Activated CD8-positive, alpha-beta memory T cell treated with anti-CD3 and anti-CD28 coated beads, Interleukin-2, amount 50 U/mL, for 24 hours (primary cell): ENCODE measurements around the gene FBXW4.

ENCODE experiments used
- DNase-seq: peaks from one replicate; pipeline ENCODE4 v3.0.0-alpha.2; 2020; ENCODE audit errors: extremely low read depth

Gene FBXW4

DNA sequence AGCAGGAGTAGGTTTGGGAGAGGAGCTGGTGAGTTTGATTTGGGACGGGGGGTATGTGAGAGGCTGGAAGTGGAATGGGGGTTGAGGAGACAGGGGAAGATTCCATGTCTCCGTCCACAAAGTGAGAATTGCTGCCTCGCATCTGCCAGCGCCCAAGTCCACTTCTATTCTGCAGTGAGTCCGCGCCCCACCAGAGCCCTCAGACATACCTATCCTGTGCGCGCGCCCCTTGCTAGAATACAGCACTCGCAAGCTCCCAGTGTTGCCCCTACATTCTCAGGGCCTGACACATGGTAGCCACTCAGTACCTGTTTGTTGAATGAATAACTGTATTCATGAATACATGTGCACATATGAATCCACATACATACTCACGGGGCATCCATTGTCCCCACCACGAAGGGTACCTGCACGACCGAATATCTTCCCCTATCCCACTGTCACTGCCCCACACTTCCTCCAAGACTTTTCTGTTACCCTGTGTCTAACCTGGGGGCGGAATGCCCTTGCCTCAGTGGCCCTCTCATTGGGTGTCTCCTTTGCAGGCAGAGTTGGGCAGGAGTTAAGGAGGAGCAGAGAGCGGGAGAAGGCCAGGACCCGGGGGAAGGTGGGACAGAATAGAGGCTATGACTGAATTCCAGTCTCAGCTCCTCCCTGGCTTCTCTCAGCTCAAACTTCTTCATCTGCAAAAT is 126.8 kb downstream of the FBXW4 start:
- DNase-seq = no peak

DNA sequence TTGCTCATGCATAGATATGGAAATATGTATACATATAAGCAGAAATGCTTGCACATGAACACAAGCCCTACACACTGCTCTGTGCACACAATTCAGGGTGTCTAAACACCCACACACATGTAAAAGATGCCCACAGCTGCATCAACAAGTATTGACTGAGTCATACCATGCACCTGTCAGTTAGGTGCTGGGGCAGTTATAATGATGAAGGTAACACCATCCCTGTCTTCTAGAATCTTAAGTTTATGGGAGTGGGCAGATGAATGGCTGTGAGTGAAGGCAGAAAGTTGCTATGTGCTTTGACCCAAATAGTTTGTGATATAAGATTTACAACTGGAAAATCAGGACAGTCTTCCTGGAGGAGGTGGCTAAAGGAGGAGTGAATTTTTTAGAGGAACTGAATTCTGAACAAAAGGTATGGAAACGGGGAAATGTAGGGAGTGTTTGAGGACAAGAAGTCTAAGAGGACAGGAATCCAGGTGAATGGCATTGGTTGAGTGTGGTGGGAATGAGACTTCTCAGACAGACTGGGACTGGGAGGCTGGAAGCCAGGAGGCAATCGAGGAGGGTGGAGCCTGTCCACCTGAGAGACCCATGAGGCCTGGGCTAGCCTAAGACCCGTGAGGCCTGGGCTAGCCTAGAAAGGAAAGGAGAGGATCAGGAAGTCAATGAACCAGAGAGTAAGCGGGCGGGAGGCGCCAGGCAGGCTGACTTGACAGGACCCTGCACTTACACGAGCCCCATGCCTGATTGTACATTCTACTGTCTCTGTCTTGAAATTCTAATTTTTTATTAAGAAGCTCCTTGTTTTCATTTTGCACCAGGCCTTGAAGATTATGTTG is 127.6 kb downstream of the FBXW4 start:
- DNase-seq = no peak

DNA sequence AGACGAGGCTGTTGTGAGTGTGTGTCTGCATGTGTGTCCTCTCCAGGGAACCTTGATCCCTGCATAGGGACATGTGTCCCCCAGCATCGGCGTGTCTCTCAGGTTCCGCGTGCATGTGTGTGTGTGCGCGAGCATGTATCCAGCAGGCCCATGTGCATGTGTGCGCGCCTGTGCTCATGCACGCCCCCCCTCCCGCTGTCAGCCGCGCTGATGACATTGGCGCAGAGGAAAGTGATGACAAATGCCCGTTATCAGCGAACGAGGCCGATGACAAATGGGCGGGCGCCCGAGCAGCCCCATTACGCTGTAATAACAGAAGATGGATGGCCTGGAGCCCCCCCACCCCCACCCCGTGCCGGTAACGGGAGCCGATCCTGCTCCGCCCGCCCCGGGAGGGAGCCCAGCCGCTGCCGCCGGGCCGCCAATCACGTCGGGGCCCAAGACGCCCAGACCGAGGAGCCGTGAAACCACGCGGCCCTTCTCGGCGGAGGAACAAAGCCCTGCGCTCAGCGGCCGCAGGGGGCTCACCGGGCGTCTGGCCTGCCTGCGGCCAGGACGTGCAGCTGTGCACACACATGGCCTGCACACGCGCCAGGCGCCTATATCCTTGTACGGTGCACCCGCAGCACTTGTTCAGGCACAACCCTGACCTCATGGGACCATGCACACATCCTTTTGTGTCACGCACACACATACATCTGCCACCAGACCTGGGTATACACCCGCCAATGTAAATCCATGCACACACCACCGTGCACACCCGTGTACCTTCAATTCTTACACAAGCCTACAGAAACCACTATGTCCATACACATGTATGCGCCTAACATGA is 128.4 kb downstream of the FBXW4 start:
- no peak for DNase-seq

DNA sequence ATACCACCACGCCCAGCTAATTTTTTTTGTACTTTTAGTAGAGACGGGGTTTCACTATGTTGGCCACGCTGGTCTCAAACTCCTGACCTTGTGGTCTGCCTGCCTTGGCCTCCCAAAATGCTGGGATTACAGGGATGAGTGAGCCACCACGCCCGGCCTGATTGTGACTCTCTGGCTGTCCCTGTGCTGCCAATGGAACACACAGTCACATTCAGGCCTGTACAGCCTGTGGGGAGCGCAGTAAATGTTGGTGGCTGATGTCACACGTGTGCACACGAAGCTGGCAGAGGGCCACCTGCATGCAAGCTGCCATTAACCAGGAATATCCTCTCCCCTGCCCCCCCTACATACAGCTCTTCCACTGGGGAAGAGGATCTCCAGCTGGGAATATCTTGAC is 129.0 kb downstream of the FBXW4 start:
- no peak for DNase-seq

DNA sequence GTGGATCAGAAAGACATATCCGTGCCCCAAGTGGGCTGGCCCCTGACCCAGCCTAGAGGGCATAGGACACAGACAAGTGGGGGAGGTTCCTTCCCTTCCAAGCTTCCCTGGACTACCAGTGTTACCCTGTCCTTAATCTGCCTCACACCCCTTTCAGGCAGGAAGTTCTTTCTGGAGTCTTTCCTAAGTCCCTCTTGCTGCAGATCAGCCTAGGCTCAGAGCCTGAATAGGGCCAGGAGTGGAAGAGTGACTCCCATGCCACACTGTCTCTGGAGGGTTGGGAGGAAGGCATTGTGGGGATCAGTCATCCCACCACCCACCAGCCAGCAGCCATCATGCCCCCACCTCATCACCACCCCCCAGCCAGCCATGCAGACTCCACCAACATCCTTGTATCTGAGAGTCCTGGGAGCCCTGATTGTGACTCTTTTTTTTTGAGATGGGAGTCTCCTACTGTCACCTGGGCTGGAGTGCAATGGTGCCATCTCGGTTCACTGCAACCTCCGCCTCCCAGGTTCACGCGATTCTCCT is 129.5 kb downstream of the FBXW4 start:
- DNase-seq = no peak

DNA sequence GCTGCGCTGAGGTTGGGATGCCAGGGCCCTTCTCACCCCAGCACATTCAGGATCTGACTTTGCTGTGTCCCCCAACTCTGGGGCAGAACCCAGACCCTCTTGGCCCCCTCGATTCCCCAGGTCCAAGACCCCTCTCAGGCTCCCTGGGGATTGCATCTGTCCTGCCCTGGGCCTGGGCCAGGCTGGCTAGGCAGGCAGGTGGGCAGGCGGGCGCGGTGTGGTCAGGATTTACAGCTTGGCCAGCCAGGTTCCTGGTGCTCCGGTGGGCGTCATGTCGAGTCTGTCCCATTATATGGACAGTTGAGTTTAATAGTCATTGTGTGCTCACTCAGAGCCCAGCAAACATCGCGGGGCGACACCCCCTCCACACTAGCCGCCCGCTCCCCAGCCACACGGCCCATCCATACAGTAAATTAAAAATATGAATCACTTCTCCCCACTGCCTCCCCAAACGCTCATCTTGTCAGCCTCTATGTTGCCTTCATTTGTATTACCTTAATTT is 130.4 kb downstream of the FBXW4 start:
- DNase-seq = no peak

DNA sequence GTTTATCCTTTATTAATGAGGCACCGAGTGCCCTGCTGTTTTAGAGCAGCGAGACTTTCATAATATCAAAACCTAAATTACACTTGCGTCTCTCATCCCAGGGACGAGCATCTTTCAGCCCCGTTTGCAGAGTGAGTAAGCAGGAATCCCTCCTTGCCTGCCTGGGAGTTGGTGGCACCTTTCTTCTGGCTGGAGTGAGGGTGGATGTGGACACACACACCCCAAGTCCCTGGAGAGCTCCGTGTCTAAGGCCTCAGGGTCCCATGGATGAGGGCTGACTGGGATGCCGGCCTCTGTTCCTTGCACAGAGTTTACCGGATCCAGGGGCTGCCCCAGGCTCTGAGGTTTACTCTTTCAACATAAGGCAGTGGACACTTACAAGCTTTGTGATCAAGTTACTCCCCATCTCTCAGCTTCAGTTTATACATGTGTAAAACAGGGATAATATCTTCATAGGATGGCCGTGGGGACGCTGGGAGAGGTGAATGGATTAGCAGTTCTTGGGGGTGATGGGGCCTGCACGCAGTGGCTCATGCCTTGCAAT is 131.4 kb downstream of the FBXW4 start:
- DNase-seq = no peak

DNA sequence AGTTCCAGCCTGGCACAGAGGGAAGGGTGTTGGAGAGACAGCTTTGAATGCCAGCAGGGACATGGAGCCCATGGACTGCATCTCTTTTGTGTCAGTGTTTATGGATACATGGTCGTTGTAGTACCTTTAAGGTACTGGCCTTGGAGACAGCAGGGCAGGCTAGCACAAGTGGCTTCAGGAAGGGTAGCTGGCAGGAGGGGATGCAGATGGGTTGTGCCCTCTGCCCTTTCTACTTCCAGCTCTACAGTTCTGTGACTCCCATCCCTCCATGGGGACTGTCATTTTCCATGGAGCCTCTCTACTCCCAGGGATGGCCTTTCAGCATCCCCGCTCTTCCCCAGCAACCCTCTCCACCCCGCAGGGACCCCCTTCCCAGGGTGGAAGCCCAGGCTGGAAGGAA is 132.0 kb downstream of the FBXW4 start:
- no peak for DNase-seq

DNA sequence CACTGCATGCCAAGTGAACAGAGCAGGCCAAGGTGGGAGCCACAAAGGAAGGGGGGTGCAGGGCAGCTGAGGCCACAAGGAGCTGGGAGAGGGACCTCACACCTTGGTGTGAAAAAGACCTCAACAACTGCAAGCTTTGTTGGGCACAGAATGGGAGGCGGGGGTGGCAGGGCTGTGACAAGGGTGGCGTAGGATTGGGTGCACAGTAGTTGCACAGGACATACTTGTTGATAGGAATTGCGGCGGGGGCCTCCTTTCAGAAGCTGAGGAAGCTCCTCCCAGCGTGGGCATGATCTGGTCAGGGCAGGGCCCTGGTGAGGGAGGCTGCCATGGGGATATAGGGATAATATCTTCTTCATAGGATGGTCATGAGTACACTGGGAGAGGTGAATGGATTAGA is 132.7 kb downstream of the FBXW4 start:
- DNase-seq = no peak

DNA sequence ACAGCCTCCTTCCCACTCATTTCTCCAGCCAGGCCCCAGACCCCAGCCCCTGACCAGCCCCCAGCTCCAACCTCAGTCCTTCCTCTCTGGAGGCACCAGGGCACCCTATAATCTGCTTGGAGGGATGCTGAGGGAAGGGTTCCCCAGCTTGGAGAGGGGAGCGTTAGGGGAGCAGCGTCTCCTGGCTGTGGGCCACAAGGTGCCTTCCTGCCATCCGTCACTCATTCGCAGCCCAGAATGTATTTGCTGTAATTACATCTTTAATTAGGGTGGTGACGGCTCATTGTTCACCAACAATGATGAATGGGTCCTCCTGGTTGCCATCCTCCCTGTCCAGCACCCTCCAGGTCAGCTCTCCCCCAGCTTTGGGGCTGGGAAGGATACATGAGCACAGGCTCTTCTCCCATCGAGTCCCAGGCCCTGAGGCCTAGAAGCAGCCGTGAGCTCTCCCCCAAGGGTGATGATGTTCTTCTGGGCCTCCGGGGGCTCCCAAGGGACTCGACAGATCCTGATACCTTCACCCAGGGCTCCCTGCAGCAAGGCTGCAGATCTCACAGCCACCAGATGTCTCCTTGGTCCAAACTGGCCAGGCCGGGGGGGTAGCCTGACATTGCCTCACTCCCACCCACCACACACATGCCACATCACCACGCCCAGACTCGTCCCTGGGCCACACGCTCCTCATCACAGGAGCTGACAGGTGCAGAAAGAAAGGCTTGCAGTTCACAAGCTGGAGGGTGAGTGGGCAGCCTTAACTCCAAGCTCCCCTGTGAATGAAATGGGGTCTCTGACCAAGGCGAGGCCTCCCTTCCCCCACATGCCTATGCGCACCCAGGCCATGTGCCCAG is 133.7 kb downstream of the FBXW4 start:
- DNase-seq = no peak
